ENCODE measurements around the gene ZNF831. TPM values are rescaled to one million over a fixed set of nuclear protein-coding genes. Genes with fewer than 3 reads are reported as not detected.

The ZNF831 gene
- total and polyA plus RNA-seq, 4 donors = 0.14 to 1.0 (median 0.56) TPM

GRCh38 chr20:59139998-59140397, 23.6 kb upstream of the ZNF831 start:
- Histone ChIP-seq H3K9ac (ENCODE audit: insufficient read depth in 1 of 2, low read length in 2 of 2) (no peak overlapping the region), H3K9me3 (ENCODE audit: control insufficient read depth in 4 of 4, insufficient read depth in 3 of 4, low read length in 3 of 4) (peaks cover 0 to 2% (median 0%) of the 10 kb centered on the region in 4 donors), H3K27ac (ENCODE audit: low read depth in 1 of 2, low read length in 1 of 2) (no peak overlapping the region), H3K4me3 (no peak overlapping the region), H3K4me1 (ENCODE audit: control insufficient read depth in 5 of 5, insufficient read depth in 5 of 5, low read length in 5 of 5) (peaks cover 0 to 1% (median 0%) of the 10 kb centered on the region in 5 donors), H3K36me3 (ENCODE audit: control insufficient read depth in 4 of 4, insufficient read depth in 4 of 4, low read length in 4 of 4) (no peaks in the 10 kb centered on the region), H3K27me3 (ENCODE audit: control insufficient read depth in 3 of 3, insufficient read depth in 3 of 3, low read length in 2 of 3) (no peaks in the 10 kb centered on the region)
- DNase-seq (no peak), ATAC-seq (ENCODE audit: insufficient read depth, low FRiP score) (no peak)
- 57 to 69% methylated on average over 1 of the region's 1 CpG for WGBS, 2 donors
- TF ChIP-seq CTCF (IDR thresholded peaks at IDR 0.05; ENCODE audit: control extremely low read depth, extremely low read depth) = no peak

- 86 to 93% methylated on average over 13 of the region's 13 CpGs for WGBS, 2 donors
- peak; percentile 49 to 70 (median 55) for DNase-seq
- Histone ChIP-seq H3K27me3 (ENCODE audit: control insufficient read depth in 3 of 3, insufficient read depth in 3 of 3, low read length in 2 of 3) (no peaks in the 10 kb centered on the region), H3K9me3 (ENCODE audit: control insufficient read depth in 4 of 4, insufficient read depth in 3 of 4, low read length in 3 of 4) (no peaks in the 10 kb centered on the region), H3K9ac (ENCODE audit: insufficient read depth in 1 of 2, low read length in 2 of 2) (no peak overlapping the region), H3K36me3 (ENCODE audit: control insufficient read depth in 4 of 4, insufficient read depth in 4 of 4, low read length in 4 of 4) (no peaks in the 10 kb centered on the region), H3K4me3 (no peak overlapping the region), H3K27ac (ENCODE audit: low read depth in 1 of 2, low read length in 1 of 2) (no peak overlapping the region), H3K4me1 (ENCODE audit: control insufficient read depth in 5 of 5, insufficient read depth in 5 of 5, low read length in 5 of 5) (peaks cover 0 to 10% (median 6%) of the 10 kb centered on the region in 5 donors)
- ATAC-seq (ENCODE audit: insufficient read depth, low FRiP score) = no peak
- TF ChIP-seq CTCF (IDR thresholded peaks at IDR 0.05; ENCODE audit: control extremely low read depth, extremely low read depth) = no peak
Observed at GRCh38 chr20:59141818-59142581, 21.6 kb upstream of the ZNF831 start.

- Histone ChIP-seq H3K4me3 (no peak overlapping the region), H3K27ac (ENCODE audit: low read depth in 1 of 2, low read length in 1 of 2) (no peak overlapping the region), H3K4me1 (ENCODE audit: control insufficient read depth in 5 of 5, insufficient read depth in 5 of 5, low read length in 5 of 5) (peaks cover 3 to 20% (median 6%) of the 10 kb centered on the region in 5 donors), H3K27me3 (ENCODE audit: control insufficient read depth in 3 of 3, insufficient read depth in 3 of 3, low read length in 2 of 3) (no peaks in the 10 kb centered on the region), H3K9me3 (ENCODE audit: control insufficient read depth in 4 of 4, insufficient read depth in 3 of 4, low read length in 3 of 4) (no peaks in the 10 kb centered on the region), H3K9ac (ENCODE audit: insufficient read depth in 1 of 2, low read length in 2 of 2) (no peak overlapping the region), H3K36me3 (ENCODE audit: control insufficient read depth in 4 of 4, insufficient read depth in 4 of 4, low read length in 4 of 4) (no peaks in the 10 kb centered on the region)
- no peak for TF ChIP-seq CTCF (IDR thresholded peaks at IDR 0.05; ENCODE audit: control extremely low read depth, extremely low read depth)
- WGBS, 2 donors = 90 to 91% methylated on average over 5 of the region's 5 CpGs
- ATAC-seq (ENCODE audit: insufficient read depth, low FRiP score) (no peak), DNase-seq (no peak)
Observed at GRCh38 chr20:59143326-59143725, 20.3 kb upstream of the ZNF831 start.

All from lung (tissue), 12 donors.